GM23338 (cell line): Measurements from ENCODE around the gene BRAF.

ENCODE experiments used
- CREB1 ChIP-seq: fragments of 250-450 bp; sonication (Bioruptor Pico); IDR thresholded peaks from 2 replicates; pipeline ENCODE4 v1.5.0; 2020; ENCODE audit warnings: low read depth, mild to moderate bottlenecking, moderate library complexity
- EZH2 ChIP-seq: fragments of 200-600 bp; sonication (generic); IDR thresholded peaks from one replicate; pipeline ENCODE4 v1.8.0; 2017; ENCODE audit warnings: antibody characterized with exemption, mild to moderate bottlenecking, low read depth; ENCODE audit not compliant: unreplicated experiment
- EZH2phosphoT487 ChIP-seq: fragments of 200-600 bp; sonication (generic); IDR thresholded peaks from one replicate; pipeline ENCODE4 v1.8.1; 2018; ENCODE audit warnings: antibody characterized with exemption; ENCODE audit not compliant: unreplicated experiment
- POLR2AphosphoS5 ChIP-seq: IDR thresholded peaks from 2 replicates; pipeline ENCODE4 v1.6.1; 2016; ENCODE audit warnings: antibody characterized with exemption, low read depth
- ZNF114 ChIP-seq: fragments of 250-450 bp; sonication (Bioruptor Pico); IDR thresholded peaks from 2 replicates; pipeline ENCODE4 v1.5.0; 2020; ENCODE audit warnings: mild to moderate bottlenecking, moderate library complexity
- TF ChIP-seq, protein P1 (sequence below), 2 experiments: fragments of 200-600 bp in 1 of 2; sonication (generic) in 1 of 2; conservative IDR thresholded peaks; 2 replicates each; pipeline versions ENCODE4 v1.5.1 to v1.6.1; 2016 to 2017; ENCODE audit warnings: antibody characterized with exemption in 2 of 2, low read depth in 2 of 2, mild to moderate bottlenecking in 2 of 2, moderate library complexity in 1 of 2
- TF ChIP-seq, protein P2 (sequence below): IDR thresholded peaks from one replicate; pipeline ENCODE4 v1.6.1; 2018; ENCODE audit warnings: antibody characterized with exemption; ENCODE audit not compliant: unreplicated experiment
- TF ChIP-seq, protein P3 (sequence below): fragments of 250-450 bp; sonication (Bioruptor Pico); IDR thresholded peaks from 2 replicates; pipeline ENCODE4 v1.5.0; 2020; ENCODE audit warnings: mild to moderate bottlenecking, moderate library complexity

DNA sequence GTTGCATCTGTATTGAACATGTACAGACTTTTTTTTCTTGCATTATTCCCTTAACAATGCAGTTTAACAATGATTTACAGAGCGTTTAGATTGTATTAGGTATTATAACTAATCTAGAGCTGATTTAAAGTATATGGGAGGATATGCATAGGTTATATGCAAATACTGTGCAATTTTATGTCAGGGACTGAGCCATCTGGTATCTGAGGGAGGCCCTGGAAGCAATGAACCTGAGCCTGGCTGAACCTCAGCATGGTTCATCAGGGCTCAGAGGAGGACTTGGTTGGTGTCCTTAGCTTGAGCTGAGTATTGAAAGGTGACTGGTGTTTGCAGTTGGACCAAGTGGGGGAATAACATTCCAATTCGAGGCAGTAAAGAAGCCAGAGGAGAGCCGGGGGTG, 247.2 kb downstream of the BRAF start:
- TF ChIP-seq ZNF114 (CRISPR knock-in tag) = no peak
- no peak for TF ChIP-seq CREB1 (CRISPR knock-in tag)
- TF ChIP-seq, protein P1, sequence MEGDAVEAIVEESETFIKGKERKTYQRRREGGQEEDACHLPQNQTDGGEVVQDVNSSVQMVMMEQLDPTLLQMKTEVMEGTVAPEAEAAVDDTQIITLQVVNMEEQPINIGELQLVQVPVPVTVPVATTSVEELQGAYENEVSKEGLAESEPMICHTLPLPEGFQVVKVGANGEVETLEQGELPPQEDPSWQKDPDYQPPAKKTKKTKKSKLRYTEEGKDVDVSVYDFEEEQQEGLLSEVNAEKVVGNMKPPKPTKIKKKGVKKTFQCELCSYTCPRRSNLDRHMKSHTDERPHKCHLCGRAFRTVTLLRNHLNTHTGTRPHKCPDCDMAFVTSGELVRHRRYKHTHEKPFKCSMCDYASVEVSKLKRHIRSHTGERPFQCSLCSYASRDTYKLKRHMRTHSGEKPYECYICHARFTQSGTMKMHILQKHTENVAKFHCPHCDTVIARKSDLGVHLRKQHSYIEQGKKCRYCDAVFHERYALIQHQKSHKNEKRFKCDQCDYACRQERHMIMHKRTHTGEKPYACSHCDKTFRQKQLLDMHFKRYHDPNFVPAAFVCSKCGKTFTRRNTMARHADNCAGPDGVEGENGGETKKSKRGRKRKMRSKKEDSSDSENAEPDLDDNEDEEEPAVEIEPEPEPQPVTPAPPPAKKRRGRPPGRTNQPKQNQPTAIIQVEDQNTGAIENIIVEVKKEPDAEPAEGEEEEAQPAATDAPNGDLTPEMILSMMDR (conservative IDR thresholded peaks at IDR 0.05; ENCODE audit: low read depth in 2 of 2) = no peak
- TF ChIP-seq, protein P2, sequence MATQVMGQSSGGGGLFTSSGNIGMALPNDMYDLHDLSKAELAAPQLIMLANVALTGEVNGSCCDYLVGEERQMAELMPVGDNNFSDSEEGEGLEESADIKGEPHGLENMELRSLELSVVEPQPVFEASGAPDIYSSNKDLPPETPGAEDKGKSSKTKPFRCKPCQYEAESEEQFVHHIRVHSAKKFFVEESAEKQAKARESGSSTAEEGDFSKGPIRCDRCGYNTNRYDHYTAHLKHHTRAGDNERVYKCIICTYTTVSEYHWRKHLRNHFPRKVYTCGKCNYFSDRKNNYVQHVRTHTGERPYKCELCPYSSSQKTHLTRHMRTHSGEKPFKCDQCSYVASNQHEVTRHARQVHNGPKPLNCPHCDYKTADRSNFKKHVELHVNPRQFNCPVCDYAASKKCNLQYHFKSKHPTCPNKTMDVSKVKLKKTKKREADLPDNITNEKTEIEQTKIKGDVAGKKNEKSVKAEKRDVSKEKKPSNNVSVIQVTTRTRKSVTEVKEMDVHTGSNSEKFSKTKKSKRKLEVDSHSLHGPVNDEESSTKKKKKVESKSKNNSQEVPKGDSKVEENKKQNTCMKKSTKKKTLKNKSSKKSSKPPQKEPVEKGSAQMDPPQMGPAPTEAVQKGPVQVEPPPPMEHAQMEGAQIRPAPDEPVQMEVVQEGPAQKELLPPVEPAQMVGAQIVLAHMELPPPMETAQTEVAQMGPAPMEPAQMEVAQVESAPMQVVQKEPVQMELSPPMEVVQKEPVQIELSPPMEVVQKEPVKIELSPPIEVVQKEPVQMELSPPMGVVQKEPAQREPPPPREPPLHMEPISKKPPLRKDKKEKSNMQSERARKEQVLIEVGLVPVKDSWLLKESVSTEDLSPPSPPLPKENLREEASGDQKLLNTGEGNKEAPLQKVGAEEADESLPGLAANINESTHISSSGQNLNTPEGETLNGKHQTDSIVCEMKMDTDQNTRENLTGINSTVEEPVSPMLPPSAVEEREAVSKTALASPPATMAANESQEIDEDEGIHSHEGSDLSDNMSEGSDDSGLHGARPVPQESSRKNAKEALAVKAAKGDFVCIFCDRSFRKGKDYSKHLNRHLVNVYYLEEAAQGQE = no peak
- TF ChIP-seq EZH2phosphoT487 = no peak
- no peak for TF ChIP-seq POLR2AphosphoS5
- TF ChIP-seq EZH2 = no peak
- TF ChIP-seq, protein P3, sequence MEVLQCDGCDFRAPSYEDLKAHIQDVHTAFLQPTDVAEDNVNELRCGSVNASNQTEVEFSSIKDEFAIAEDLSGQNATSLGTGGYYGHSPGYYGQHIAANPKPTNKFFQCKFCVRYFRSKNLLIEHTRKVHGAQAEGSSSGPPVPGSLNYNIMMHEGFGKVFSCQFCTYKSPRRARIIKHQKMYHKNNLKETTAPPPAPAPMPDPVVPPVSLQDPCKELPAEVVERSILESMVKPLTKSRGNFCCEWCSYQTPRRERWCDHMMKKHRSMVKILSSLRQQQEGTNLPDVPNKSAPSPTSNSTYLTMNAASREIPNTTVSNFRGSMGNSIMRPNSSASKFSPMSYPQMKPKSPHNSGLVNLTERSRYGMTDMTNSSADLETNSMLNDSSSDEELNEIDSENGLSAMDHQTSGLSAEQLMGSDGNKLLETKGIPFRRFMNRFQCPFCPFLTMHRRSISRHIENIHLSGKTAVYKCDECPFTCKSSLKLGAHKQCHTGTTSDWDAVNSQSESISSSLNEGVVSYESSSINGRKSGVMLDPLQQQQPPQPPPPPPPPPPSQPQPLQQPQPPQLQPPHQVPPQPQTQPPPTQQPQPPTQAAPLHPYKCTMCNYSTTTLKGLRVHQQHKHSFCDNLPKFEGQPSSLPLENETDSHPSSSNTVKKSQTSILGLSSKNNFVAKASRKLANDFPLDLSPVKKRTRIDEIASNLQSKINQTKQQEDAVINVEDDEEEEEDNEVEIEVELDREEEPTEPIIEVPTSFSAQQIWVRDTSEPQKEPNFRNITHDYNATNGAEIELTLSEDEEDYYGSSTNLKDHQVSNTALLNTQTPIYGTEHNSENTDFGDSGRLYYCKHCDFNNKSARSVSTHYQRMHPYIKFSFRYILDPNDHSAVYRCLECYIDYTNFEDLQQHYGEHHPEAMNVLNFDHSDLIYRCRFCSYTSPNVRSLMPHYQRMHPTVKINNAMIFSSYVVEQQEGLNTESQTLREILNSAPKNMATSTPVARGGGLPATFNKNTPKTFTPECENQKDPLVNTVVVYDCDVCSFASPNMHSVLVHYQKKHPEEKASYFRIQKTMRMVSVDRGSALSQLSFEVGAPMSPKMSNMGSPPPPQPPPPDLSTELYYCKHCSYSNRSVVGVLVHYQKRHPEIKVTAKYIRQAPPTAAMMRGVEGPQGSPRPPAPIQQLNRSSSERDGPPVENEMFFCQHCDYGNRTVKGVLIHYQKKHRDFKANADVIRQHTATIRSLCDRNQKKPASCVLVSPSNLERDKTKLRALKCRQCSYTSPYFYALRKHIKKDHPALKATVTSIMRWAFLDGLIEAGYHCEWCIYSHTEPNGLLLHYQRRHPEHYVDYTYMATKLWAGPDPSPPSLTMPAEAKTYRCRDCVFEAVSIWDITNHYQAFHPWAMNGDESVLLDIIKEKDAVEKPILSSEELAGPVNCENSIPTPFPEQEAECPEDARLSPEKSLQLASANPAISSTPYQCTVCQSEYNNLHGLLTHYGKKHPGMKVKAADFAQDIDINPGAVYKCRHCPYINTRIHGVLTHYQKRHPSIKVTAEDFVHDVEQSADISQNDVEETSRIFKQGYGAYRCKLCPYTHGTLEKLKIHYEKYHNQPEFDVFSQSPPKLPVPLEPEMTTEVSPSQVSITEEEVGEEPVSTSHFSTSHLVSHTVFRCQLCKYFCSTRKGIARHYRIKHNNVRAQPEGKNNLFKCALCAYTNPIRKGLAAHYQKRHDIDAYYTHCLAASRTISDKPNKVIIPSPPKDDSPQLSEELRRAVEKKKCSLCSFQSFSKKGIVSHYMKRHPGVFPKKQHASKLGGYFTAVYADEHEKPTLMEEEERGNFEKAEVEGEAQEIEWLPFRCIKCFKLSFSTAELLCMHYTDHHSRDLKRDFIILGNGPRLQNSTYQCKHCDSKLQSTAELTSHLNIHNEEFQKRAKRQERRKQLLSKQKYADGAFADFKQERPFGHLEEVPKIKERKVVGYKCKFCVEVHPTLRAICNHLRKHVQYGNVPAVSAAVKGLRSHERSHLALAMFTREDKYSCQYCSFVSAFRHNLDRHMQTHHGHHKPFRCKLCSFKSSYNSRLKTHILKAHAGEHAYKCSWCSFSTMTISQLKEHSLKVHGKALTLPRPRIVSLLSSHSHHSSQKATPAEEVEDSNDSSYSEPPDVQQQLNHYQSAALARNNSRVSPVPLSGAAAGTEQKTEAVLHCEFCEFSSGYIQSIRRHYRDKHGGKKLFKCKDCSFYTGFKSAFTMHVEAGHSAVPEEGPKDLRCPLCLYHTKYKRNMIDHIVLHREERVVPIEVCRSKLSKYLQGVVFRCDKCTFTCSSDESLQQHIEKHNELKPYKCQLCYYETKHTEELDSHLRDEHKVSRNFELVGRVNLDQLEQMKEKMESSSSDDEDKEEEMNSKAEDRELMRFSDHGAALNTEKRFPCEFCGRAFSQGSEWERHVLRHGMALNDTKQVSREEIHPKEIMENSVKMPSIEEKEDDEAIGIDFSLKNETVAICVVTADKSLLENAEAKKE (CRISPR knock-in tag) = no peak
